Amniotic stem cell (primary cell): ENCODE results near the gene GAS2.

Experiments
- DNase-seq: peaks from one replicate; lab custom pipeline; 2025; lab: John Stamatoyannopoulos, UW

GAS2 gene

DNA sequence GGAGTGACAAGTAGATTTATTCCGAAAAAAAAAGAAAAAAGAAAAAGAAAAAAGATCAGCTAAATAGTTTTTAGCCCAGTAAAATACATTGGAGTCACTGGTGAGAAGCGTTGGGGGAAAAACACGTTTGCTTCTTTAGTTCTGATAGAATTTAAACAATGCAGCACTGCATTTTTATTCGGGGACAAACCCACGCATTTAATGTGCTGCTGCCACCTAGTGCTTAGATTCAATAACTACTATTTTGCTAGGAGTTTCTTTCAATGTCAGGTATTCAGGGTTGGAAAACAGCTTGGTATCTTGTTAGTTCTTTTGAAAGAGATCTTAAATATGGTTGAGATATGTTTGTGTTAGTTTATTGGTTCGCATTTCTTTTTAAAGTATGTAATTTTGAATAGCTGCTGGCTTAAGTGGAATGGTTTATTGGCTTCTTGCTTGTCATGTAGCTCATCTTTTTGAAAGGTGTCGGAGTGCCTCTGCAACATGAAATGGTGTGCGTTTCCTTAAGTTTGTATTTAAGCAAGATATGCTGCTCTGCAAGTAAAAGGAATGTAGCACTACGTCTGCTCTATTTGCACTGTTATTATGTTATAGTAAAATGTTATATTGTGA lies 121.2 kb downstream of the GAS2 start:
- peak; percentile 2 for DNase-seq

DNA sequence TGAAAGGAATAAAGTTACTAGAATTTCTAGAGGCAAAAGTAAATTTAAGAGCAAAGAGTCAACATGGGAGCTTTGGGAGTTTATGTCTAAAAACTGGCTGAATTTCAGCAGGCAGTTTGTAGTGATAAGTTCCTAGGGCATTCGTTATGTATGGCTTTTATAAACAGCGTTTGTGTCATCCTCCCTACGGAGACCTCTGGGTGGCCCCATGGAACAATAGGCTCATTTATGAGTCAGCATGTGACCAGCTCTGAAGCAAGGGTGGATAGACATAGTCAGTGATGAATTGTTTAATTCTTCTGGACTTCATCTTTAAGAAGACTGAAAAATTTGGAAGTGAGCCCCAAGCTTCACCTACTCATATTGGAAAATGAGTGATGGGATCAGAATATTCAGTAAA lies 126.1 kb downstream of the GAS2 start:
- peak; percentile 3 for DNase-seq

DNA sequence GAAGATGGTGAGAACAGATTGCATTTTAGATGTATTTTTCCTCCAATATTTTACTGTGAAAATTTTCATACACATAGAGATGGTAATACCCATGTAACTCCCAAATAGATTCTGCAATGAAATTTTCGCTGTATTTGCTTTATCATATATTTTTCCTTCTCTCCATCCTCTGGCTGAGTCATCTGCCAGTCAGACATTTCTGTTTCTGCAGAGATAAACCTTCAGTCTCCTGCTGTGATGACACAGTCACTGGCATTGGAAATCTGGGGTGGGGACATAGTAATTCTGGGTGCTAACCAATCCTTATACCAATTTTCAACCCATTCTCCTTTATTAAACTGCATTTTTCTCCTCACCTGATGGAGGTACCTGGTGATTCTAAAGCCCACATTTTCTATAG lies 129.5 kb downstream of the GAS2 start:
- DNase-seq: no peak

DNA sequence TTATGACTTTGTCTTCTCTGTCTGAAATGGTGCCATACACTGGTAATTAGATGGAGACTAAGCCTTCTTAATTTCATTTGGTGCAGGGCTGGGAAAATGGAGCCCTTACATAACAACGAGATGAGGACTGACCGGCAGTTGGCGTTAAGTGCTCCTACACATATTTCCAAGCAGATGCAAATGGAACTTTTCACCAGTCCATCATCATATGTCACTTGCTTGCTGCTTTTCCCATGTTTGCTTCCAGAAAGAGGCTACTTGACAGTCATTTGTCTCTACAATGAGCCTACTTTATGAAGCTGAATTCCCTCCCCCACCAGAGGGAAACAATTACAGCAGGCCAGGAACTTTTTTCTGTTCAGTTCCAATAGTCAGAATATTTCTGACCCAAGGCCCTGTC lies 130.6 kb downstream of the GAS2 start:
- no peak for DNase-seq

DNA sequence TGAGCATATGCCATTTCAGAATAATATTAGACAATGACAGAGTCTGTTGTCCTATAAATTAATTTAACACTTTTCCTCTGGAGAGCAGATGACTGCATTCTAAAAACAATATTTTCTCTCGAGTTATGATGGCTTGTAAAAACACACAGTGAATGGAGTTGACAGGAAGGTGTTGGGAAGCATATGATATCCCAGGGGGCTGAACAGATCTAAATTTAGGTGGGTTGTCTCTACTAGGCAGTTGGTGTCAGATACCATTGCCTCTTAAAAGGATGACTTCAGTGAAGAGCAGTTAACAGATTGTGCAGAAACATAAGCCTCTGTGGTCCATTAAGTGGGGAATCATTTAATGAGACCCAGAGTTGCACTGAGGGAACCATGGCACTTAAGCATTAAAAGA lies 132.5 kb downstream of the GAS2 start:
- no peak for DNase-seq

DNA sequence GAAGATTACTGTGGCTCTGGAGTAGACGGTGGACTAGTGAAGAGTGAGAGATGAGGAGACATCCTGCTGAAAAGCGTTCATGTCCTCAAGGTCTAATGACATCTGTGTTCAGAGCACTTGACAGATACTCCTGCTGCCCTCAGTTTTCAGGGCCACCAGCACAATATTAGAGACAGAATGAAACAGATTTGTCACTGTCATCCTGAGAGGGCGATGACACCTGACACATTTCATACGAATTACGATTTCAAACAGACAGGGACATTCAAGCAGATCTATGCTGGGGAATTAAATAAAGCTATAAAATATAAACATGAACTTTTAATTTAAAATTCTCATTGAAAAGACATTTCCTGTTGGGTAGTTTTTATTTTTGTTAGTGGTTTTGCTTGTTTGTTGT lies 134.1 kb downstream of the GAS2 start:
- DNase-seq: no peak

DNA sequence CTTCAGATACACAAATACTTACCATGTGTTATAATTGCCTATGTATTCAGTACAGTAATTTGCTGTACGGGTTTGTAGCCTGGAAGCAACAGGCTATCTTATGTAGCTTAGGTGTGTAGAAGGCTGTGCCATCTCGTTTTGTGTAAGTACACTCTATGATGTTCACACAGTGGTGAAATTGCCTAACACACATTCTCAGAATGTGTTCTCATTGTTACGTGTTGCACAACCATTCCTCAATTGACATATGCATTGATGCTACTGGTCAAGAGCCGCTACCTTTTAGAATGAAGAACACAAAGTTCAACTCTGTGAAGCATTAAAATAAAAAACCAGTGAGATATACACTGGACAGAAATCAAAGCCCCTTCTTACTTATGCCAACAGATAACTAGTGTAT lies 136.4 kb downstream of the GAS2 start:
- DNase-seq: no peak

DNA sequence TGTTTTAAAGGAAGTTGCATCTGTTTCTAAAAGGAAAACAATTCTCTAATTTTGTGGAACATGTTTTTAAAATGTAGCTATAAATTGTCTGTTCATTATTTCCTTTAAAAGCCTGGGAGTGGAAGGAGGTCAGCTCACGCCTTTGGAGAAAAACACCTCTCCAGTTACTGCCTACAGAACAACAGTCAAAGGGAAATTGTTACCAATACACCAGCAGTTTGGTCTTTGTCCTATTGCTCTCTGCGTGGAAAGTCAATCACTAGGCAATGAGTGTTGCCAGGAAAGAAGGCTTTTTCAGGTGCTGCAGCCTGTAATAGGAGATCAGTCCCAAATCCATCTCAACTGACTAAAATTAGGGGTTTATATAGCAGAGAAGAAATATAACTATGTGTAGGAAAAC lies 141.0 kb downstream of the GAS2 start:
- no peak for DNase-seq

DNA sequence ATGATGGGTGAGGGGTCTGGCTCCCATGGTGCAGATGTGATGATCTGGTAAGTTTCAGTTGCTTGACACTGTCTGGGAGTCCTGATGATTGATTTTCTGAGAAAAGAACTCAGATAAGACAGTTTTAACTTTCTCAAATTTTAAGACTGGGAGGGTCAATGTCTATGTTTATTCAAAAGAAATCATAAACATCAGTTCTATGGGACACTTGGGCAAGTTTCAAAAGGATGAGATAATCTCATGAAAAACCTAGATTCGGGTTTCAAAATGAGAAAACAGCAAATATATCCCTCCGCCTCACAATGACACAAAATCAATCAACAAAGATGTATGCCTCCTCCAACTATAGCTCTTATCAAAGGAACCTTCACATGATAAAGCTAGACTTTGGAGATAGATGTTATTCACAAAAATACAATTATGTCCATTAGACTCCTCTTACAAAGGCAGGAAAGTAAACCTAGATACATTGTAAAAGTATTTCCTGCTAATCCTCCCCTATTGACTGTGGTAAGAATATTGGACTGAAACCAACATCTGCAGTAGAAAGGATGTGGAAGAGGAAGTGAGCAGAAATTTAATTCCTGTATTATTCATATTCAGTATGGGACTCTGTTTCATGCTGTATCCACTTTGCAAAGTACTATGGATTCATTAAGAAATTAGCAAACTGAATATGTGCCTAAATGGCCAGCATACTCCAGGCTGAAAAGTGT lies 141.6 kb downstream of the GAS2 start:
- no peak for DNase-seq

DNA sequence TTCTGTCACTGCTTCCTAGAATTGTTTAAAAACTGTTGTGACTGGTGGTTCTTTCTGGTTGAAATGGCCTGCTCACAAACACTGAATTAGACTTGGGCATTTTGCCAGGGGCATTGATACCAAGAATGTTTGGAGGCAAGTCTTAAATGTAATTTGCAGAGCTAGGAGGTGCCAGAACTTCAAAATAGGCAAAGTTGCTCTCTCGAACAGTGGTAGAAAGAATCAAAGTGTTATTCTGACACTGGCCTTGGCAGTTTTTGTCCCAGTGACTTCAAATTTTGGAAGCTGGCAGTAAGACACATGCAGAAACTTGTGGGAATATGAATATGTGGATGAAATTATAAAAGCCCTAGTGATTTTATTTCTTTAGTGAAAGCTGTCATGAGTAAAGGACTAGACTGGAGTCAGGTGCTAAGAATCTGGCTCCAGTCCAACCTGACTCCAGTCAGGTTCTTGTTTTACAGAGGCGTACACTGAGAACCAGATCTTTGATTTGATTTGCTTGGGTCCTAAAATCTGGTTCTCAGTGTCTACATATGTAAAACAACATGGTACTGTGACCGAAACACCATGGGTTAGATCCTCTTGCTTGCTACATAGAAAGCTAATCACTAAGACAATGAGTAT lies 142.3 kb downstream of the GAS2 start:
- DNase-seq: no peak

DNA sequence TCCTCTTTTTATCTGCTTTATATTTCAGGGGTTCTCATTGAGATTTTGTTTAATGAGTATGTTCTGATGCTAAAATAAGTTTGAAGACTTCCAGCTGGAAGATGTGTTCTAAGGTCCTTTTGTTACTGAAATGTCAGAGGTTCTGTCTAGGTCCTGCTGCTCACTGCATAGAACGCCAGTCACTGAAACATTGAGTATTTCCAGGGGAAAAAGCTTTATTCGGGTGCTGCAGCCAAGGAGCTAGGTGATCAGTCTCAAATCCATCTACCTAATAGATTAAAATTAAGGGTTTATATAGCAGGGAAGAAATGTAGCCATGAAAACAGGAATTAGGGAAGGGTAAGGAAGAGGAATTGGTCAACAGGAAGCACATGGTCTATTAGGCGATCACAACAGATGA lies 143.5 kb downstream of the GAS2 start:
- no peak for DNase-seq

DNA sequence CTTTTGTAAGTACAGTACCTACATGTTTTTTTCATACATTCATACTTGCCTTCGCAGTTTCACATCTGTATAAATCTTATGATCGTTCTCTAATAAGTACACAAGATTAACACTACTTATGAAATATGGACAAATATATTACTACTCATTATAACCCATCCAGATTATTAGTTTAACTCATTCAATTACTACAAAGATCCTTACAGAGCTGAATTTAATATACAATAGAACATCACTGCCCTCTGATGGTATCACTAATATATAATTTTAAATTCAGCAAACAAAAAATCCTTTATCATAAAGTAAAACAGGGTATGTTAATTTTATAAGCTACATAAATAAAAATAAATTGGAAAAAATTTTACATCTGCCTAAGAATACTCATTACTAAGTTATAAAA lies 155.8 kb downstream of the GAS2 start:
- DNase-seq: no peak

DNA sequence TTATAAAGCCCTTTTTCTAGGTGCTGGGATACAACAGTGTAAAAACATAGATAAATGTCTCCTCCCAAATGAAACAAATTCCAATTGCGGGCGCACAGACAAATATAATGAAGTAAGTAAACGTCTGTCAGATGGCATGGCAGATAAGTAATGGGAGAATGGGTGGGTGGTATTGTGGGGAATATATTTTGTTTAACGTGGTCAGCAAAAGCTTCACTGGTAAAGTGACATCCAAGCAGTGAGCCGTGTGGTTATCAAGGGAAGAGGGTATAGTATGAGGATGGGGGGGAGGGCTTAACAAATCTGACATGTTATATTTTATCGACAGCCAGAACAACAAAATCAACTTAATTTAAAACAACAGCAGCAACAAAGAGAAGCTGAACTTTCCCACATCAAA lies 162.0 kb downstream of the GAS2 start:
- no peak for DNase-seq

DNA sequence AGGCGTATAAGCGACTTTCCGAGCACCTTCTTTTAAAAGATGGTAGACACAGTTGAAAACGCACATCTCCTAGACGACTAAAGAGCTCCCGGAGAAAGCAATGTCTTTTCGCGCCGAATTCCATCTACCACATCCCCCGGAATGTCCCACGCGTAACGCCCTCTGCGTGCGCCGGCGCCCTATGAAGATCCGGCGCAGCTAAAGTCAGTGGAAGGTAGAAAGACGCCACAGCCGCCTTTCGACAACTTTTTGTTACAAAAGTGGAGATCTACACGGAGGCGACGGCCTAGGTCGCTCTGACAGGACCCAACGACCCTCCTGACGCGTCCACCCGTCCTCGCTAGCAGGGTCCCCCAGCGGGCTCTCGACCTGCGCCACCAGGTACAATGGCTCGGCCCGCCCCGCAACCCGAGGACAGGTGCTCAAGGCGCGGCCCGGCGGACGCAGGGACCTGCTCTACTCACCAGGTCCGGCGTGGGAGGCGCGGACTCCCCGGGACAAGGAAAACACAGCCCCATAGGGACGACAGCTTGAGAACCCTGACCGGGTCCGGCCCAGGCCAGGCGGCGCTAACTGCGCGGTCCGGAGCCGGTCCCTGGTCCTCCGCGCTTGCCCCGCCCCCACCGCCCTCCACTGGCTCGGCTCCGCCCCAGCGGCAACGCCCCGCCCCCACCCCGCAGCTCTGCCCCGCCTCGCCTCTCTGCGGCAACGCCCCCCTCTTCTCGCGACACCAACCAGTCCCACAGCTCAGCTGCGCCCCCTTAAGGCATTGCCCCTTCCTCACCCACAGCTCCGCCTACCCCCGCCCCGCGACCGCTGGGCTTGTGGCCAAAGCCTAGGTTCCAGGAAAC lies 163.0 kb downstream of the GAS2 start, which contains the start of gene SVIP:
Gene SVIP (minus strand): TSS at position 571 of the 851 bp plus-strand sequence. CDS start 53 bp downstream, at position 518.
- peak; percentile 76 for DNase-seq

DNA sequence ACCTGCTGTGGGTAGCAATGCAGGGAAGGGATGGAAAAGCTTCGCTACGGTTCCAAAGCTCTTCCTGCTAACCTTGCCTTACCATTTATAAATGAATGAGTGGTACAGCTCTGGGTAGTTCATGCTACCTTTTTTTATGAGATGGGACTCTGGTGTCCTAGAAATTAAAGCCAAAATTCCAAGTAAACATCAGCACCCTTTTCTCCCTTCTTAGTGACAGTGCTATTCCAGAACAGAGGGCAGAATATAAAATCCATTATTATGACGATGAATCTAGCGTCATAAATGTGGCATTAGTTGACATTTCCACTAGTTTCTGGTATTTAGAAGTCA lies 163.6 kb downstream of the GAS2 start:
- no peak for DNase-seq

DNA sequence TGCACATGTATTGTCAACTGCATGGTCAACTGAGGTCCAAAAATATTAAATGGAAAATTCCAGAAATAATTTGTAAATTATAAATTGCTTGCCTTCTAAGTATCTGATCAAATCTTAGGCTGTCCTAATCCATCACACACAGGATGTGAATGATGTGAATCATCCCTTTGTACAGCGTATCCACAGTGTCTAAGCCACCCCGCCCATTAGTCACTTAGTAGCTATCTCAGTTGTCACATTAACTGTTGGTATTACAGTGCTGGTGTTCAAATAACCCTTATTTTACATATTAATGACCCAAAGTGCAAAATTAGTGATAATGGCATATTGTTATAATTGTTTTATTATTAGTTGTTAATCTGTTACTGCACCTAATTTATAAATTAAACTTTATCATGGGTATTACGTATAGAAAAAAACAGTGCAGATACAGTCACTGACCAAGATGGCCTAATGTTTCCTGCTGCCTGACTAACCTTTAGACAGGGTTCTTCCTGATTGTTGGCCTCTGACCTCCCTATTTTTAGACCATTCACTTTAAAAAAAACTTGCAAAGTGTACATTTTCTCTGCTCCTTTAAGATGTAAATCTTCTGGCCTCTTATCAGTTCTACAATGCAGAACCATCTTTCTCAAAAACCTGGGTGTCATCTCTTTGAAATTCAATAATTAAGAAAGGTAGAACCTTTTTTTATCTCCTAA lies 166.1 kb downstream of the GAS2 start:
- DNase-seq: no peak

DNA sequence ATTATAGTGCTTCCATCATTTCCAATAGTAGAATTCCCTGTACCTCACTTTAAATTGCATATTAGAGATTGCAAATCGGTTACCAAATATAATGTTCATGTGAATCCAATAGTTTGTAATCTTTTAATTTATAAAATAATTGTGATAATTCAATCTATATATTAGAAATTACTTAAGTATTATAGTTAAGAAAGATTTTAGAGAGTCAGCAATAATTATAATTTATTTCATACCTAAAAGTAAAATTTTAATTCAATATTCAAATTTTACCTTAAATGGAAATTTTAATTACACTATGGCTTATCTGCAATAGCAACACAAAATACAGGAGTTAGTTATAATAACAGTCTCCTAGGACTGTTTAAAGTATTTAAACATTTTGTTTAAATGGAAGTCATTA lies 180.3 kb downstream of the GAS2 start:
- DNase-seq: no peak

DNA sequence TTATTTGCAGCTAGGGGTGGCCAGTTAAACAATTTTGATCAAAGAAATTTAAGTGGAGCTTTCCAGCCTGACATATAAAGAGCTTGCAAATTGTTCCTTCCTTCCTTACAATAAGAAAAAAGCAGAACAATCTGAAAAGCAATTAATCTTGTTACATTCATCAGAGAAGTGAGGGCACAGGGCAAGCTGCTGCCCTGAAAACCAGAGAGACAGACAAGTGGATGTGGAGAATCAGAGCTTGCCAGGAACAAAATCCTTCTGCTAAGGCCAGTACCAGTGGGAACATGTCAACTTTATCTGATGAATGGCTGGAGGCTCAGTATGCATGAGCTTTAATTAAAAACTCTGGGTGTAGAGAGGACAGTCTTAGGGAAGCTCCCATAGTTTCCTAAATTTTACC lies 185.1 kb downstream of the GAS2 start:
- no peak for DNase-seq

DNA sequence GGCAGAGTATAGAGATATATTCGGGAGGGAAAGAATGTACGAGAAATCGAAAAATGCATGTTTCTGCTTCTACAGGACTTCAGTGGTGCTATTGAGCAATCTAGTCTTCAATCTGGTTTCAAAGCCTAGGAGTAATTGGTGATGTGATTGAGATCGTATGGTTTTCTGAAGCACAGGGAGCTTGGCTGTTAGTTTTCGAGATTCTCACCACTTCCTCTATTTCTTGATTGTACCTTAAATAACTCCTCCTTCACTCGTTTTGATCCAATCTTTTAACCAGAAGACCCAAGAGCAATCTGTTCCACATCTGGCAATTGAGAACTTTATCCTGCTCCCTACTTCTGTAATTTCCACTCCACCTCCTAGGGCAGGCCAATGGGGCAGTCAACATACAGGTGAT lies 193.3 kb downstream of the GAS2 start:
- DNase-seq: no peak

DNA sequence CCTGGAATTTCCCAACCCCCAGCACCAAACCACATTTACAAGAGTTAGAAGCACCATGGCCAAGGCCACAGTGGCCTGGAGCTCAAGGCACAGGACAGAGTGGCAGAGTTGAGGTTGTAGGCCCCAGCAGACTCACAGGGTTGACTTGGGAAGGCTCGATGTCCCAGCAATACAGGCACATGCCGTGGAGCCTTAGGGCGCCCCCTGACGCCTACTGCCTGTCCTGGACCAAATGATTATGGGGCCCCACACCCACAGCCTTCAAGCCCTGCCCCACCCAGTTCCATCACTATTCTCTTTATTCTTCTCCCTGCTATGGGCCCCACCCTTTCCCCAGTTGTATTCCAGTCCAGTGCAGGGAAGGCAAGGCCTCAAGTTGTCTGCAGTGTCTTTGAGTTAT lies 193.8 kb downstream of the GAS2 start, which contains the start of gene CCDC179:
Gene CCDC179 (minus strand): TSS at position 234 of the 400 bp plus-strand sequence. CDS start 53 bp downstream, at position 181.
- DNase-seq: no peak
